Body of pancreas (tissue), 4 donors: ENCODE results near the gene RAB18. TPM values are rescaled to one million over a fixed set of nuclear protein-coding genes. Genes with fewer than 3 reads are reported as not detected.
A peak's percentile ranks its signal among the peaks of the same experiment; 100 is the strongest.

Experiments used
- ATAC-seq: fragments of 150-250 bp; one replicate; pipeline ENCODE4 v1.9.1; 2016
- DNase-seq, 4 donors: peaks; one replicate each; pipeline ENCODE4 v3.0.0-alpha.2; 2019
- H3K27ac ChIP-seq, 4 donors: fragments of 200-600 bp; sonication (generic); 1 replicate in 3 of 4; 2 replicates in 1 of 4; pipeline versions ENCODE4 v1.5.1 to v1.6.1; 2016 to 2019; ENCODE audit warnings: mild to moderate bottlenecking in 1 of 4, mixed read lengths in 1 of 4, moderate library complexity in 1 of 4
- H3K27me3 ChIP-seq, 2 donors: fragments of 200-600 bp; sonication (generic); one replicate each; pipeline ENCODE4 v1.6.0; 2016; ENCODE audit warnings: mild to moderate bottlenecking in 1 of 2
- H3K36me3 ChIP-seq, 2 donors: fragments of 200-600 bp; sonication (generic); replicated peaks in 1 of 2; 2 replicates each; pipeline ENCODE4 v1.5.1; 2016; ENCODE audit warnings: low read depth in 2 of 2; ENCODE audit not compliant: insufficient read depth in 1 of 2
- H3K4me1 ChIP-seq: fragments of 200-600 bp; sonication (generic); one replicate; pipeline ENCODE4 v1.6.0; 2016
- H3K4me3 ChIP-seq, 2 donors: fragments of 200-600 bp; sonication (generic); 1 replicate in 1 of 2; 2 replicates in 1 of 2; pipeline ENCODE4 v1.5.1; 2016 to 2019
- H3K9me3 ChIP-seq, 3 donors: fragments of 200-600 bp; sonication (generic); 1 replicate in 2 of 3; 2 replicates in 1 of 3; pipeline ENCODE4 v1.5.1; 2016
- CTCF ChIP-seq, 7 experiments: fragments of 450-650 bp in 4 of 7; fragments of 200-600 bp in 3 of 7; sonication (generic) in 3 of 7; IDR thresholded peaks; one replicate each; pipeline ENCODE4 v1.5.1; 2016 to 2019; ENCODE audit warnings: antibody characterized with exemption in 7 of 7
- POLR2A ChIP-seq, 3 donors: fragments of 450-650 bp; IDR thresholded peaks; one replicate each; pipeline ENCODE4 v1.6.1; 2016; ENCODE audit warnings: antibody characterized with exemption in 3 of 3, mild to moderate bottlenecking in 2 of 3
- WGBS, 2 donors: methylation state at CpG; one replicate each; pipeline ENCODE4 v1.1.5; 2017; 5-methylcytosine and 5-hydroxymethylcytosine counted together
- intact Hi-C: fragments of 100-400 bp; cut with DNase I; formaldehyde crosslinking; loops from one replicate; pipeline ENCODE4 v1.15.1; 2023
- total RNA-seq, 2 donors: library from RNA; depleted of rRNA; stranded (reverse); fragments of >200 nt; gene quantifications; one replicate each; pipeline ENCODE4 v1.1.0, GENCODE V29; 2016

The RAB18 gene
- total RNA-seq, 2 donors from 2014 or later, result 18.2 to 19.8 TPM

- DNase-seq, result no peak
- Histone ChIP-seq H3K36me3 (no peaks in the 10 kb centered on the region), H3K9me3 (no peaks in the 10 kb centered on the region), H3K4me3 (no peak overlapping the region), H3K27me3 (no peaks in the 10 kb centered on the region), H3K4me1 (peaks cover 28% of the 10 kb centered on the region), H3K27ac (no peak overlapping the region)
- ATAC-seq, result peak; percentile 15
- intact Hi-C loops, result no loop called here
- TF ChIP-seq CTCF (IDR thresholded peaks at IDR 0.05) (peak in 1 of 7 experiments; percentile 3), POLR2A (IDR thresholded peaks at IDR 0.05) (no peak)
Measured at GRCh38 chr10:27525819-27526218, 21.7 kb downstream of the RAB18 start.

- Histone ChIP-seq H3K27me3 (no peaks in the 10 kb centered on the region), H3K36me3 (no peaks in the 10 kb centered on the region), H3K4me3 (no peak overlapping the region), H3K27ac (no peak overlapping the region), H3K4me1 (peaks cover 28% of the 10 kb centered on the region), H3K9me3 (no peaks in the 10 kb centered on the region)
- DNase-seq (no peak), ATAC-seq (no peak)
- TF ChIP-seq CTCF (IDR thresholded peaks at IDR 0.05), result no peak
- no peak for TF ChIP-seq POLR2A (IDR thresholded peaks at IDR 0.05)
- 79 to 92% methylated on average over 3 of the region's 3 CpGs for WGBS, 2 donors
- intact Hi-C loops, result no loop called here
Measured at GRCh38 chr10:27526242-27526641, 22.1 kb downstream of the RAB18 start.

- intact Hi-C loops, result no loop called here
- DNase-seq (no peak), ATAC-seq (no peak)
- H3K9me3 ChIP-seq, result no peaks in the 10 kb centered on the region
- H3K27me3 ChIP-seq, result no peaks in the 10 kb centered on the region
- no peak overlapping the region for H3K4me3 ChIP-seq
- TF ChIP-seq CTCF (IDR thresholded peaks at IDR 0.05), result no peak
- TF ChIP-seq POLR2A (IDR thresholded peaks at IDR 0.05), result no peak
- no peaks in the 10 kb centered on the region for H3K36me3 ChIP-seq
- 76 to 81% methylated on average over 6 of the region's 6 CpGs for WGBS, 2 donors
- peaks cover 24% of the 10 kb centered on the region for H3K4me1 ChIP-seq
- H3K27ac ChIP-seq, result no peak overlapping the region
Measured at GRCh38 chr10:27527666-27528295, 23.7 kb downstream of the RAB18 start.

- intact Hi-C loops, result no loop called here
- DNase-seq, result no peak
- Histone ChIP-seq H3K27me3 (no peaks in the 10 kb centered on the region), H3K36me3 (peaks cover 0 to 2% of the 10 kb centered on the region in 2 donors), H3K4me1 (peaks cover 24% of the 10 kb centered on the region), H3K4me3 (no peak overlapping the region), H3K27ac (no peak overlapping the region), H3K9me3 (no peaks in the 10 kb centered on the region)
- no peak for ATAC-seq
- 94 to 97% methylated on average over 3 of the region's 3 CpGs for WGBS, 2 donors
- no peak for TF ChIP-seq POLR2A (IDR thresholded peaks at IDR 0.05)
- TF ChIP-seq CTCF (IDR thresholded peaks at IDR 0.05), result no peak
Measured at GRCh38 chr10:27529010-27529783, 25.1 kb downstream of the RAB18 start.
